ENCODE measurements around the gene ABCB10.
"Not testable (repeated sequence)": the region's sequence is repeated elsewhere in the genome, so short reads cannot be mapped to it uniquely, and the experiment has no call there.

The ABCB10 gene

GRCh38 chr1:229558460-229559335 lies at the start of gene ABCB10:
TSS of gene ABCB10 (minus strand) at chr1:229558707. CDS start at chr1:229558652, 55 bp downstream.
- DNase-seq = peak; percentile 97

- no peak for DNase-seq
Measured at GRCh38 chr1:229607370-229607769, 48.9 kb upstream of the ABCB10 start.

- DNase-seq = no peak
Measured at GRCh38 chr1:229603371-229604005, 45.0 kb upstream of the ABCB10 start.

GRCh38 chr1:229600229-229600628 lies 41.7 kb upstream of the ABCB10 start:
- DNase-seq = no peak

GRCh38 chr1:229599218-229599954 lies 40.9 kb upstream of the ABCB10 start:
- DNase-seq = no peak

- DNase-seq = no peak
Measured at GRCh38 chr1:229597877-229598276, 39.4 kb upstream of the ABCB10 start.

- no peak for DNase-seq
Measured at GRCh38 chr1:229596925-229597699, 38.6 kb upstream of the ABCB10 start.

- DNase-seq = not testable (repeated sequence)
Measured at GRCh38 chr1:229595876-229596275, 37.4 kb upstream of the ABCB10 start.

- no peak for DNase-seq
Measured at GRCh38 chr1:229594227-229595008, 35.9 kb upstream of the ABCB10 start.

- DNase-seq = no peak
Measured at GRCh38 chr1:229593800-229594199, 35.3 kb upstream of the ABCB10 start.

GRCh38 chr1:229590119-229590518 lies 31.6 kb upstream of the ABCB10 start:
- no peak for DNase-seq

GRCh38 chr1:229585338-229585737 lies 26.8 kb upstream of the ABCB10 start:
- no peak for DNase-seq

- no peak for DNase-seq
Measured at GRCh38 chr1:229582715-229583114, 24.2 kb upstream of the ABCB10 start.

GRCh38 chr1:229582011-229582694 lies 23.6 kb upstream of the ABCB10 start:
- no peak for DNase-seq

GRCh38 chr1:229581485-229581884 lies 23.0 kb upstream of the ABCB10 start:
- DNase-seq = no peak

- peak; percentile 89 for DNase-seq
Measured at GRCh38 chr1:229579059-229579673, 20.7 kb upstream of the ABCB10 start.

- no peak for DNase-seq
Measured at GRCh38 chr1:229578168-229579058, 19.9 kb upstream of the ABCB10 start.

- DNase-seq = no peak
Measured at GRCh38 chr1:229574679-229575442, 16.4 kb upstream of the ABCB10 start.

GRCh38 chr1:229572286-229572685 lies 13.8 kb upstream of the ABCB10 start:
- peak; percentile 5 for DNase-seq
